K562 (cell line): ENCODE measurements around the gene SETD5. TPM values are rescaled to one million over a fixed set of nuclear protein-coding genes. Genes with fewer than 3 reads are reported as not detected.

Experiments
- EP300 ChIP-seq: IDR thresholded peaks from 2 replicates; pipeline ENCODE4 v1.6.1; 2012; ENCODE audit warnings: low read length, improper control_type of control experiment
- GTF2A2 ChIP-seq: IDR thresholded peaks from 2 replicates; pipeline ENCODE4 v1.6.1; 2016; ENCODE audit warnings: mild to moderate bottlenecking, missing genetic modification characterization, missing compliant biosample characterization
- LARP7 ChIP-seq: fragments of 450-650 bp; IDR thresholded peaks from 2 replicates; pipeline ENCODE4 v1.6.1; 2016
- MAZ ChIP-seq, 2 experiments: fragments of 450-650 bp in 1 of 2; sonication (generic) in 1 of 2; formaldehyde crosslinking; IDR thresholded peaks in 1 of 2; conservative IDR thresholded peaks in 1 of 2; 2 replicates each; pipeline versions ENCODE4 v1.4.0 to v1.5.0; 2020; ENCODE audit warnings: mild to moderate bottlenecking in 1 of 2, missing genetic modification reagents in 1 of 2
- PRPF4 ChIP-seq: fragments of 200-400 bp; formaldehyde crosslinking; IDR thresholded peaks from one replicate; pipeline ENCODE4 v1.6.1; 2017; ENCODE audit warnings: low read length, low read depth, mild to moderate bottlenecking; ENCODE audit not compliant: insufficient read depth, poor library complexity, severe bottlenecking
- RCOR1 ChIP-seq, 2 experiments: IDR thresholded peaks; 2 replicates each; pipeline ENCODE4 v1.6.1; 2012; ENCODE audit warnings: low read depth in 2 of 2, low read length in 2 of 2, borderline replicate concordance in 1 of 2, improper control_type of control experiment in 1 of 2
- ZNF766 ChIP-seq: fragments of 200-800 bp; sonication (Bioruptor generic); conservative IDR thresholded peaks from 2 replicates; pipeline ENCODE4 v1.6.1; 2016; ENCODE audit warnings: missing genetic modification characterization, missing compliant biosample characterization
- polyA plus RNA-seq, 8 experiments: library from polyadenylated mRNA; depleted of rRNA in 4 of 8; stranded (reverse) in 5 of 8; unstranded in 3 of 8; fragments of >200 nt; fragmentation: Nextera tagmentation in 2 of 8; fragmentation: Illumina TruSeq in 1 of 8; extraction: Ambion mirVana in 2 of 8; extraction: Trizol in 1 of 8; gene quantifications; 2 replicates each; pipeline versions ENCODE4 v1.2.1 to v1.2.3, GENCODE V29; 2011 to 2014; ENCODE audit warnings: inconsistent platforms in 1 of 8, missing spikeins in 1 of 8
- total RNA-seq, 7 experiments: library from RNA; depleted of rRNA in 6 of 7; stranded (reverse); fragments of >200 nt in 6 of 7; fragmentation: Illumina TruSeq in 2 of 7; extraction: Trizol in 2 of 7; gene quantifications; 2 replicates each; pipeline versions ENCODE4 v1.2.1 to v1.2.3, GENCODE V29; 2011 to 2021; ENCODE audit warnings: low replicate concordance in 1 of 7
- TF ChIP-seq, protein P1 (sequence below): fragments of 250-450 bp; sonication (Bioruptor Pico); IDR thresholded peaks from 2 replicates; pipeline ENCODE4 v1.5.0; 2020; ENCODE audit warnings: mild to moderate bottlenecking, borderline replicate concordance
- TF ChIP-seq, protein P2 (sequence below): IDR thresholded peaks from 2 replicates; pipeline ENCODE4 v1.6.1; 2014; ENCODE audit warnings: antibody characterized with exemption
- TF ChIP-seq, protein P3 (sequence below), 2 experiments: IDR thresholded peaks in 1 of 2; conservative IDR thresholded peaks in 1 of 2; 2 replicates each; pipeline ENCODE4 v1.6.1; 2016; ENCODE audit warnings: low read depth in 2 of 2, mild to moderate bottlenecking in 1 of 2, missing compliant biosample characterization in 1 of 2, missing genetic modification characterization in 1 of 2, moderate library complexity in 1 of 2
- TF ChIP-seq, protein P4 (sequence below): sonication (generic); formaldehyde crosslinking; IDR thresholded peaks from 2 replicates; pipeline ENCODE4 v1.8.0; 2022; ENCODE audit warnings: mild to moderate bottlenecking, missing genetic modification reagents, borderline replicate concordance
- TF ChIP-seq, protein P5 (sequence below): fragments of 450-650 bp; IDR thresholded peaks from 2 replicates; pipeline ENCODE4 v1.6.1; 2016
- TF ChIP-seq, protein P6 (sequence below), 2 experiments: fragments of 450-650 bp in 1 of 2; sonication (generic) in 1 of 2; formaldehyde crosslinking in 1 of 2; IDR thresholded peaks in 1 of 2; conservative IDR thresholded peaks in 1 of 2; 2 replicates each; pipeline versions ENCODE4 v1.6.1 to v1.8.1; 2016 to 2023; ENCODE audit warnings: mild to moderate bottlenecking in 2 of 2, moderate library complexity in 2 of 2, inconsistent platforms in 1 of 2, missing genetic modification reagents in 1 of 2

SETD5 gene
- total and polyA plus RNA-seq, 9 of the 15 experiments (the other 6 are each of a cell fraction or from before 2014, with no cell fraction given), result 20.8 to 135 (median 87.2) TPM

DNA sequence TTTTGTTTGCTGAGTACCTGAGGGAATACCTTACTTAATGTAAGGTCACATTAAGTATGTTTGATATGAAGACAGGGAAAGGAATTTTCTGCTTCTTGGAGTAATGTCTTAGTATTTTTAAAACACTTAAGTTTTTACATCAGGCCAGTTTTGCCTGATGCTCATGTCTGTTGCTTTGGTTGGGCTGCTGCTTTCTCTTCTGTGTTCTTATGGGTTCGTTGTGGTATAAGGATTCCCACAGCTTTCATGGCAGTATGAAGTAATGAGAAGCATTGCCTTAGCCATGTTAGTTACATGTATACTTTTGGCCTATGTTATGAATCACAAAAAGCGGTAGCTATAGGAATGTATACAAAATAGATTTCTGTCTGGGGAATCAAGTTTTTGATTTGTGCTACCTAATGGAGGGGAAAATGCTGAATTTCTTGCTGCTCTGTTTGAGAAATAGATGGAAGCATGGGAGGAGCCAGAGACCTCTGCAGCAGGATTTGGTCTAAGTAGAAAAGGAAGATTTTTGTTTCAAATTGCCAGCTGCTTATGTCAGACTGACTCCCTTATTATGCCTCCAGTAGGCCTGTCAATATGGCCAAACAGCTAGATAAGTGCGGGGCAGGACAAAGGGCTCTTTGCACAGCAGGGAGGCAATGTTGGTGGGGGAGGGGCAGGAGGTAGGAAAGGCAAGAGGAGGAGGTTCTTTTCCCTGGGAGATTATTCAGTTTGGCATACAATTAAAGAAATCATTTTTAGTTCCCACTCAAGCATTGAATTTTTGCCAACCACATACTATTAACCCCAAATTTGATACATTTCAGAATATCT lies 5.2 kb downstream of the SETD5 start (continued):
- peak in 1 of 2 experiments; percentile 46; a peak in 2 of 4 replicates for TF ChIP-seq MAZ (CRISPR knock-in tag; conservative IDR thresholded peaks at IDR 0.05 in 1 of 2, IDR thresholded peaks at IDR 0.05 in 1 of 2)
- no peak for TF ChIP-seq PRPF4
- TF ChIP-seq GTF2A2, result no peak
- TF ChIP-seq, protein P1, sequence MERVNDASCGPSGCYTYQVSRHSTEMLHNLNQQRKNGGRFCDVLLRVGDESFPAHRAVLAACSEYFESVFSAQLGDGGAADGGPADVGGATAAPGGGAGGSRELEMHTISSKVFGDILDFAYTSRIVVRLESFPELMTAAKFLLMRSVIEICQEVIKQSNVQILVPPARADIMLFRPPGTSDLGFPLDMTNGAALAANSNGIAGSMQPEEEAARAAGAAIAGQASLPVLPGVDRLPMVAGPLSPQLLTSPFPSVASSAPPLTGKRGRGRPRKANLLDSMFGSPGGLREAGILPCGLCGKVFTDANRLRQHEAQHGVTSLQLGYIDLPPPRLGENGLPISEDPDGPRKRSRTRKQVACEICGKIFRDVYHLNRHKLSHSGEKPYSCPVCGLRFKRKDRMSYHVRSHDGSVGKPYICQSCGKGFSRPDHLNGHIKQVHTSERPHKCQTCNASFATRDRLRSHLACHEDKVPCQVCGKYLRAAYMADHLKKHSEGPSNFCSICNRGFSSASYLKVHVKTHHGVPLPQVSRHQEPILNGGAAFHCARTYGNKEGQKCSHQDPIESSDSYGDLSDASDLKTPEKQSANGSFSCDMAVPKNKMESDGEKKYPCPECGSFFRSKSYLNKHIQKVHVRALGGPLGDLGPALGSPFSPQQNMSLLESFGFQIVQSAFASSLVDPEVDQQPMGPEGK (CRISPR knock-in tag), result no peak
- no peak for TF ChIP-seq ZNF766 (CRISPR knock-in tag)
- TF ChIP-seq, protein P2, sequence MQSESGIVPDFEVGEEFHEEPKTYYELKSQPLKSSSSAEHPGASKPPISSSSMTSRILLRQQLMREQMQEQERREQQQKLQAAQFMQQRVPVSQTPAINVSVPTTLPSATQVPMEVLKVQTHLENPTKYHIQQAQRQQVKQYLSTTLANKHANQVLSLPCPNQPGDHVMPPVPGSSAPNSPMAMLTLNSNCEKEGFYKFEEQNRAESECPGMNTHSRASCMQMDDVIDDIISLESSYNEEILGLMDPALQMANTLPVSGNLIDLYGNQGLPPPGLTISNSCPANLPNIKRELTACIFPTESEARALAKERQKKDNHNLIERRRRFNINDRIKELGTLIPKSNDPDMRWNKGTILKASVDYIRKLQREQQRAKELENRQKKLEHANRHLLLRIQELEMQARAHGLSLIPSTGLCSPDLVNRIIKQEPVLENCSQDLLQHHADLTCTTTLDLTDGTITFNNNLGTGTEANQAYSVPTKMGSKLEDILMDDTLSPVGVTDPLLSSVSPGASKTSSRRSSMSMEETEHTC, result no peak
- TF ChIP-seq, protein P3, sequence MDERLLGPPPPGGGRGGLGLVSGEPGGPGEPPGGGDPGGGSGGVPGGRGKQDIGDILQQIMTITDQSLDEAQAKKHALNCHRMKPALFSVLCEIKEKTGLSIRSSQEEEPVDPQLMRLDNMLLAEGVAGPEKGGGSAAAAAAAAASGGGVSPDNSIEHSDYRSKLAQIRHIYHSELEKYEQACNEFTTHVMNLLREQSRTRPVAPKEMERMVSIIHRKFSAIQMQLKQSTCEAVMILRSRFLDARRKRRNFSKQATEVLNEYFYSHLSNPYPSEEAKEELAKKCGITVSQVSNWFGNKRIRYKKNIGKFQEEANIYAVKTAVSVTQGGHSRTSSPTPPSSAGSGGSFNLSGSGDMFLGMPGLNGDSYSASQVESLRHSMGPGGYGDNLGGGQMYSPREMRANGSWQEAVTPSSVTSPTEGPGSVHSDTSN (CRISPR knock-in tag; IDR thresholded peaks at IDR 0.05; ENCODE audit: low read depth), result no peak
- TF ChIP-seq, protein P3 (tag; conservative IDR thresholded peaks at IDR 0.05; ENCODE audit: low read depth), result 0 out of 2 replicates have a peak, but pooled peaks have one; percentile 13
- TF ChIP-seq LARP7, result peak; percentile 67; the same call in 1 of the 2 replicates
- TF ChIP-seq, protein P4, sequence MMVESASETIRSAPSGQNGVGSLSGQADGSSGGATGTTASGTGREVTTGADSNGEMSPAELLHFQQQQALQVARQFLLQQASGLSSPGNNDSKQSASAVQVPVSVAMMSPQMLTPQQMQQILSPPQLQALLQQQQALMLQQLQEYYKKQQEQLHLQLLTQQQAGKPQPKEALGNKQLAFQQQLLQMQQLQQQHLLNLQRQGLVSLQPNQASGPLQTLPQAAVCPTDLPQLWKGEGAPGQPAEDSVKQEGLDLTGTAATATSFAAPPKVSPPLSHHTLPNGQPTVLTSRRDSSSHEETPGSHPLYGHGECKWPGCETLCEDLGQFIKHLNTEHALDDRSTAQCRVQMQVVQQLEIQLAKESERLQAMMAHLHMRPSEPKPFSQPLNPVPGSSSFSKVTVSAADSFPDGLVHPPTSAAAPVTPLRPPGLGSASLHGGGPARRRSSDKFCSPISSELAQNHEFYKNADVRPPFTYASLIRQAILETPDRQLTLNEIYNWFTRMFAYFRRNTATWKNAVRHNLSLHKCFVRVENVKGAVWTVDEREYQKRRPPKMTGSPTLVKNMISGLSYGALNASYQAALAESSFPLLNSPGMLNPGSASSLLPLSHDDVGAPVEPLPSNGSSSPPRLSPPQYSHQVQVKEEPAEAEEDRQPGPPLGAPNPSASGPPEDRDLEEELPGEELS (CRISPR knock-in tag), result no peak
- TF ChIP-seq, protein P5, sequence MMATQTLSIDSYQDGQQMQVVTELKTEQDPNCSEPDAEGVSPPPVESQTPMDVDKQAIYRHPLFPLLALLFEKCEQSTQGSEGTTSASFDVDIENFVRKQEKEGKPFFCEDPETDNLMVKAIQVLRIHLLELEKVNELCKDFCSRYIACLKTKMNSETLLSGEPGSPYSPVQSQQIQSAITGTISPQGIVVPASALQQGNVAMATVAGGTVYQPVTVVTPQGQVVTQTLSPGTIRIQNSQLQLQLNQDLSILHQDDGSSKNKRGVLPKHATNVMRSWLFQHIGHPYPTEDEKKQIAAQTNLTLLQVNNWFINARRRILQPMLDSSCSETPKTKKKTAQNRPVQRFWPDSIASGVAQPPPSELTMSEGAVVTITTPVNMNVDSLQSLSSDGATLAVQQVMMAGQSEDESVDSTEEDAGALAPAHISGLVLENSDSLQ, result peak; percentile 87
- peak; percentile 71 for TF ChIP-seq EP300
- TF ChIP-seq, protein P6, sequence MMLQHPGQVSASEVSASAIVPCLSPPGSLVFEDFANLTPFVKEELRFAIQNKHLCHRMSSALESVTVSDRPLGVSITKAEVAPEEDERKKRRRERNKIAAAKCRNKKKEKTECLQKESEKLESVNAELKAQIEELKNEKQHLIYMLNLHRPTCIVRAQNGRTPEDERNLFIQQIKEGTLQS (IDR thresholded peaks at IDR 0.05), result 0 out of 2 replicates have a peak, but pooled peaks have one; percentile 13
- TF ChIP-seq, protein P6 (CRISPR knock-in tag; conservative IDR thresholded peaks at IDR 0.05), result no peak
- peak in 1 of 2 experiments; percentile 91; a peak in 2 of 4 replicates for TF ChIP-seq RCOR1 (IDR thresholded peaks at IDR 0.05; ENCODE audit: borderline replicate concordance in 1 of 2, low read depth in 2 of 2, low read length in 2 of 2)
